Endothelial cell of umbilical vein (primary cell): ENCODE measurements around the gene CTU1. TPM values are rescaled to one million over a fixed set of nuclear protein-coding genes. Genes with fewer than 3 reads are reported as not detected.
A peak's percentile ranks its signal among the peaks of the same experiment; 100 is the strongest.

Source experiments
- BruUV-seq: library from RNA; stranded (reverse); fragments of 400-500 nt; replicated peaks from 2 replicates; lab custom pipeline; 2021; lab: Mats Ljungman, UMichigan
- CTCF ChIA-PET: fragments of 300-600, 350-600 bp; sonication (Branson Sonifier 250); formaldehyde crosslinking; loops from one replicate; lab custom pipeline; 2021; ENCODE audit warnings: antibody characterized with exemption, inconsistent platforms; lab: Charles Lee
- POLR2A ChIA-PET: fragments of 300-600, 350-600 bp; sonication (Branson Sonifier 250); formaldehyde crosslinking; loops from one replicate; lab custom pipeline; 2021; ENCODE audit warnings: antibody characterized with exemption, inconsistent platforms; lab: Charles Lee
- DNase-seq: peaks from one replicate; pipeline ENCODE4 v3.0.0-alpha.2; 2011; ENCODE audit warnings: low read depth, low spot score
- FAIRE-seq: peaks from 2 replicates; lab custom pipeline; 2011; peaks lifted over from hg19 to GRCh38; lab: Jason Lieb, UNC
- H2AFZ ChIP-seq: 2 replicates; pipeline ENCODE4 v1.6.0; 2012; ENCODE audit warnings: low read depth, low read length, control low read depth, inconsistent platforms
- H3K27ac ChIP-seq: 2 replicates; pipeline ENCODE4 v1.5.1; 2011; ENCODE audit warnings: low read depth, mild to moderate bottlenecking, control low read depth, low read length, moderate library complexity; ENCODE audit not compliant: insufficient read depth
- H3K27me3 ChIP-seq, 2 experiments: 2 replicates each; pipeline versions ENCODE4 v1.6.0 to v1.6.1; 2011; ENCODE audit warnings: low read length in 2 of 2, mixed read lengths in 1 of 2; ENCODE audit not compliant: control insufficient read depth in 2 of 2, insufficient read depth in 2 of 2
- H3K36me3 ChIP-seq, 2 experiments: 2 replicates in 1 of 2; 3 replicates in 1 of 2; pipeline ENCODE4 v1.5.1; 2011; ENCODE audit warnings: low read length in 2 of 2, mild to moderate bottlenecking in 1 of 2, moderate library complexity in 1 of 2; ENCODE audit not compliant: control insufficient read depth in 2 of 2, insufficient read depth in 2 of 2; ENCODE audit errors: extremely low read depth in 1 of 2
- H3K4me1 ChIP-seq: 3 replicates; pipeline ENCODE4 v1.5.1; 2011; ENCODE audit warnings: mild to moderate bottlenecking, low read length; ENCODE audit not compliant: control insufficient read depth, insufficient read depth; ENCODE audit errors: extremely low read depth
- H3K4me2 ChIP-seq: 2 replicates; pipeline ENCODE4 v1.6.1; 2011; ENCODE audit warnings: low read length, control low read depth, mixed read lengths; ENCODE audit not compliant: insufficient read depth
- H3K4me3 ChIP-seq, 3 experiments: fragments of 200-600 bp in 1 of 3; sonication (generic), shearing (Covaris generic) in 1 of 3; replicated peaks in 1 of 3; 2 replicates each; pipeline ENCODE4 v1.5.1; 2011 to 2016; ENCODE audit warnings: control low read depth in 3 of 3, low read length in 3 of 3, mild to moderate bottlenecking in 2 of 3, inconsistent platforms in 1 of 3, low read depth in 1 of 3, moderate library complexity in 1 of 3; ENCODE audit not compliant: insufficient read depth in 1 of 3
- H3K79me2 ChIP-seq: 2 replicates; pipeline ENCODE4 v1.6.0; 2012; ENCODE audit warnings: low read length, inconsistent platforms; ENCODE audit not compliant: control insufficient read depth, insufficient read depth
- H3K9ac ChIP-seq: replicated peaks from 2 replicates; pipeline ENCODE3; 2011; ENCODE audit warnings: low read length, control low read depth; ENCODE audit not compliant: insufficient read depth; ENCODE audit errors: extremely low read depth
- H3K9me1 ChIP-seq: replicated peaks from 3 replicates; pipeline ENCODE4 v1.6.0; 2011; ENCODE audit warnings: mild to moderate bottlenecking, low read length; ENCODE audit not compliant: control insufficient read depth, insufficient read depth; ENCODE audit errors: extremely low read depth
- H3K9me3 ChIP-seq: replicated peaks from 2 replicates; pipeline ENCODE4 v1.5.1; 2012; ENCODE audit warnings: low read length, inconsistent platforms; ENCODE audit not compliant: control insufficient read depth, insufficient read depth
- H4K20me1 ChIP-seq: replicated peaks from 2 replicates; pipeline ENCODE3; 2011; ENCODE audit warnings: mild to moderate bottlenecking, low read length; ENCODE audit not compliant: control insufficient read depth, insufficient read depth; ENCODE audit errors: extremely low read depth
- CTCF ChIP-seq, 2 donors: IDR thresholded peaks; 1 replicate in 1 of 2; 2 replicates in 1 of 2; pipeline ENCODE4 v1.5.1; 2011; ENCODE audit warnings: low read length in 2 of 2, mild to moderate bottlenecking in 2 of 2, moderate library complexity in 2 of 2, control low read depth in 1 of 2, inconsistent platforms in 1 of 2, low read depth in 1 of 2; ENCODE audit not compliant: insufficient read depth in 1 of 2; ENCODE audit errors: extremely low read depth in 1 of 2
- EZH2 ChIP-seq: IDR thresholded peaks from 2 replicates; pipeline ENCODE4 v1.6.1; 2012; ENCODE audit warnings: borderline replicate concordance, low read depth, mild to moderate bottlenecking, moderate library complexity, low read length, inconsistent platforms; ENCODE audit not compliant: severe bottlenecking
- GATA2 ChIP-seq: IDR thresholded peaks from 2 replicates; pipeline ENCODE4 v1.7.0; 2011; ENCODE audit warnings: low read depth, mild to moderate bottlenecking, moderate library complexity, mixed read lengths, low read length; ENCODE audit not compliant: insufficient read length, insufficient read depth
- JUN ChIP-seq: IDR thresholded peaks from 2 replicates; pipeline ENCODE4 v1.6.1; 2011; ENCODE audit warnings: borderline replicate concordance, low read depth; ENCODE audit not compliant: insufficient read length, insufficient read depth
- MYC ChIP-seq: IDR thresholded peaks from one replicate; pipeline ENCODE4 v1.6.1; 2011; ENCODE audit warnings: mild to moderate bottlenecking, low read depth, low read length
- POLR2A ChIP-seq: IDR thresholded peaks from 2 replicates; pipeline ENCODE4 v1.6.1; 2012; ENCODE audit warnings: low read depth, mild to moderate bottlenecking, control low read depth, low read length
- dilution Hi-C: fragments of 300-500 bp; cut with MboI; formaldehyde crosslinking; loops from one replicate; pipeline ENCODE4 v1.15.0; 2019; ENCODE audit warnings: low sequenced_read_pairs; ENCODE audit not compliant: extremely low pct_ligation_motif_present
- intact Hi-C: fragments of 100-400 bp; cut with micrococcal nuclease; formaldehyde crosslinking; loops from one replicate; pipeline ENCODE4 v1.10.0; 2022
- polyA plus RNA-seq, 4 experiments: library from polyadenylated mRNA; depleted of rRNA in 3 of 4; stranded (reverse) in 3 of 4; unstranded in 1 of 4; fragments of >200 nt; gene quantifications; 2 replicates each; pipeline versions ENCODE4 v1.2.1 to v1.2.3, GENCODE V29; 2011 to 2012; ENCODE audit warnings: missing spikeins in 1 of 4
- total RNA-seq: library from RNA; stranded (reverse); gene quantifications from 2 replicates; pipeline ENCODE4 v1.2.3, GENCODE V29; 2021

Gene CTU1
- total and polyA plus RNA-seq, 2 donors (not counting 3 experiments of a cell fraction or from before 2014, with no cell fraction given) = 6.1 to 8.7 TPM

GRCh38 chr19:51096473-51097165, 11.6 kb downstream of the CTU1 start:
- H2AFZ ChIP-seq = no peak overlapping the region
- no peaks in the 10 kb centered on the region for H3K9me1 ChIP-seq
- no peak overlapping the region for H3K9ac ChIP-seq
- TF ChIP-seq EZH2 (no peak), POLR2A (peak; percentile 19)
- intact Hi-C loops (loop anchor here (1.0 to 5.0 kb wide), 2 partner anchors 12 to 624 kb away; partner anchors contain the start of gene CTU1), dilution Hi-C loops (no loop called here)
- ChIA-PET POLR2A (interaction anchor here (0.6 kb wide), 1 partner anchor 560 kb away, joined by 3 read pairs; no protein-coding TSS in a partner anchor), CTCF (interaction anchor here (0.6 to 4.6 kb wide), 7 partner anchors 8 to 175 kb away, joined by 3 to 73 read pairs (median 5); partner anchors contain the start of gene CTU1)
- no peak for DNase-seq
- no peaks in the 10 kb centered on the region for H3K27me3 ChIP-seq
- H4K20me1 ChIP-seq = no peaks in the 10 kb centered on the region
- H3K4me2 ChIP-seq = no peak overlapping the region
- H3K9me3 ChIP-seq = no peaks in the 10 kb centered on the region
- no peak overlapping the region for H3K27ac ChIP-seq
- no peak overlapping the region for H3K4me3 ChIP-seq
- H3K36me3 ChIP-seq = peaks cover 0 to 2% of the 10 kb centered on the region in 2 experiments
- FAIRE-seq = no peak
- BruUV-seq = no TSS peak
- peaks cover 14% of the 10 kb centered on the region for H3K79me2 ChIP-seq
- peaks cover 16% of the 10 kb centered on the region for H3K4me1 ChIP-seq

GRCh38 chr19:51094696-51095279, 13.4 kb downstream of the CTU1 start:
- DNase-seq (peak; percentile 16), FAIRE-seq (no peak)
- peaks cover 8% of the 10 kb centered on the region for H3K79me2 ChIP-seq
- no peak overlapping the region for H2AFZ ChIP-seq
- no peaks in the 10 kb centered on the region for H3K36me3 ChIP-seq
- H3K9me3 ChIP-seq = no peaks in the 10 kb centered on the region
- peaks cover 16% of the 10 kb centered on the region for H3K4me1 ChIP-seq
- H3K27ac ChIP-seq = no peak overlapping the region
- intact Hi-C loops = loop anchor here (1.0 to 5.0 kb wide), 3 partner anchors 73 to 622 kb away; no protein-coding TSS in a partner anchor
- no TSS peak for BruUV-seq
- H3K4me3 ChIP-seq = no peak overlapping the region
- ChIA-PET CTCF (interaction anchor here (0.8 to 4.6 kb wide), 4 partner anchors 14 to 173 kb away, joined by 3 to 73 read pairs (median 8); no protein-coding TSS in a partner anchor), POLR2A (no interaction called here)
- dilution Hi-C loops = no loop called here
- H3K27me3 ChIP-seq = no peaks in the 10 kb centered on the region
- no peak for TF ChIP-seq MYC
- peak; percentile 56 to 81 for TF ChIP-seq CTCF (IDR thresholded peaks at IDR 0.05; ENCODE audit: extremely low read depth in 1 of 2, insufficient read depth in 1 of 2, low read depth in 1 of 2, low read length in 2 of 2)
- no peak for TF ChIP-seq GATA2
- no peak for TF ChIP-seq JUN
- H3K9me1 ChIP-seq = no peaks in the 10 kb centered on the region
- H3K4me2 ChIP-seq = no peak overlapping the region
- H3K9ac ChIP-seq = no peak overlapping the region
- H4K20me1 ChIP-seq = no peaks in the 10 kb centered on the region
